Gastrocnemius medialis (tissue), 4 donors: ENCODE measurements around the gene CACNA1D. TPM values are rescaled to one million over a fixed set of nuclear protein-coding genes. Genes with fewer than 3 reads are reported as not detected.

Source experiments
- ATAC-seq, 2 donors: fragments of 150-250 bp; one replicate each; pipeline ENCODE4 v1.9.1; 2016
- DNase-seq, 2 donors: peaks; one replicate each; pipeline ENCODE4 v3.0.0-alpha.2; 2019
- H3K27ac ChIP-seq, 4 donors: fragments of 200-600 bp; sonication (generic); 1 replicate in 1 of 4; 2 replicates in 3 of 4; pipeline ENCODE4 v1.5.1; 2016 to 2018; ENCODE audit warnings: mild to moderate bottlenecking in 2 of 4, moderate library complexity in 1 of 4
- H3K27me3 ChIP-seq, 3 donors: fragments of 200-600 bp; sonication (generic) in 2 of 3; 1 replicate in 1 of 3; 2 replicates in 2 of 3; pipeline versions ENCODE4 v1.5.1 to v1.6.0; 2016 to 2019; ENCODE audit warnings: mild to moderate bottlenecking in 1 of 3, moderate library complexity in 1 of 3
- H3K36me3 ChIP-seq, 2 donors: fragments of 200-600 bp; sonication (generic) in 1 of 2; one replicate each; pipeline ENCODE4 v1.5.1; 2017 to 2018
- H3K4me1 ChIP-seq, 2 donors: fragments of 200-600 bp; sonication (generic) in 1 of 2; one replicate each; pipeline ENCODE4 v1.5.1; 2016 to 2017; ENCODE audit warnings: mild to moderate bottlenecking in 2 of 2
- H3K4me3 ChIP-seq, 4 donors: fragments of 200-600 bp; sonication (generic) in 3 of 4; 1 replicate in 1 of 4; 2 replicates in 3 of 4; pipeline ENCODE4 v1.5.1; 2016 to 2019; ENCODE audit warnings: mild to moderate bottlenecking in 2 of 4
- H3K9me3 ChIP-seq, 3 donors: fragments of 200-600 bp; sonication (generic) in 2 of 3; 1 replicate in 1 of 3; 2 replicates in 2 of 3; pipeline ENCODE4 v1.5.1; 2016 to 2019
- POLR2A ChIP-seq, 2 donors: fragments of 450-650 bp; IDR thresholded peaks; one replicate each; pipeline ENCODE4 v1.6.1; 2017; ENCODE audit warnings: antibody characterized with exemption in 2 of 2, mild to moderate bottlenecking in 2 of 2, moderate library complexity in 2 of 2
- in situ Hi-C, 4 donors: fragments of 200-750 bp; cut with MboI; loops; one replicate each; pipeline versions ENCODE4 v1.15.0 to v1.8.0; 2017; ENCODE audit warnings: low sequenced_read_pairs in 4 of 4
- intact Hi-C: fragments of 100-400 bp; cut with DNase I; formaldehyde crosslinking; loops from one replicate; pipeline ENCODE4 v1.15.1; 2023; ENCODE audit warnings: low total_unique reads
- total RNA-seq, 4 donors: library from RNA; depleted of rRNA; stranded (reverse); fragments of >200 nt; gene quantifications; one replicate each; pipeline versions ENCODE4 v1.1.0 to v1.2.3, GENCODE V29; 2016
- TF ChIP-seq, protein P1 (sequence below), 5 experiments: fragments of 450-650 bp in 3 of 5; fragments of 200-600 bp in 2 of 5; sonication (generic) in 2 of 5; IDR thresholded peaks in 4 of 5; conservative IDR thresholded peaks in 1 of 5; 1 replicate in 4 of 5; 2 replicates in 1 of 5; pipeline ENCODE4 v1.5.1; 2016 to 2019; ENCODE audit warnings: antibody characterized with exemption in 5 of 5, mild to moderate bottlenecking in 3 of 5, moderate library complexity in 3 of 5

CACNA1D gene
- total RNA-seq, 4 donors from 2014 or later = 0.18 to 0.34 TPM; not detected in 2

DNA sequence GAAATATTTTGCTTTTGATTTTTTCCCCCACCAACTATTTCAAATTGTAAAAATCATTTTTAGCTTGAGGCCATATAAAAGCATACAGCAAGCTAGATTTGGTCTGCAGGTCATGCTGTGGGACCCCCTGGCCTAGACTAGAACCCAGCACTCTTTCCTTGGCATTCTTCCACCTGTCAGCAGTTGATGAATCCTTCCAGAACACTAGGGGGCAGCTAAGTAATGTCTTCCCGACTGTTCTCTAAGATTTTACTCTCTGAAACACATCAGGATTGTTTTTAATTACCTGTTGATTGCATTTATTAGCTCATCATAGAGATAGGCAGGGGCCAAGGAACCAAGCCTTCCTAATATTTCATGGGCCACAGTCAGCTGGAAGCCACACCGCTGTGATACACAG, 174.5 kb downstream of the CACNA1D start:
- DNase-seq (no peak), ATAC-seq (no peak)
- no peaks in the 10 kb centered on the region for H3K9me3 ChIP-seq
- no peaks in the 10 kb centered on the region for H3K36me3 ChIP-seq
- intact Hi-C loops (no loop called here), in situ Hi-C loops (no loop called here)
- H3K4me3 ChIP-seq = no peak overlapping the region
- no peaks in the 10 kb centered on the region for H3K27me3 ChIP-seq
- no peaks in the 10 kb centered on the region for H3K4me1 ChIP-seq
- TF ChIP-seq POLR2A (IDR thresholded peaks at IDR 0.05) = no peak
- TF ChIP-seq, protein P1, sequence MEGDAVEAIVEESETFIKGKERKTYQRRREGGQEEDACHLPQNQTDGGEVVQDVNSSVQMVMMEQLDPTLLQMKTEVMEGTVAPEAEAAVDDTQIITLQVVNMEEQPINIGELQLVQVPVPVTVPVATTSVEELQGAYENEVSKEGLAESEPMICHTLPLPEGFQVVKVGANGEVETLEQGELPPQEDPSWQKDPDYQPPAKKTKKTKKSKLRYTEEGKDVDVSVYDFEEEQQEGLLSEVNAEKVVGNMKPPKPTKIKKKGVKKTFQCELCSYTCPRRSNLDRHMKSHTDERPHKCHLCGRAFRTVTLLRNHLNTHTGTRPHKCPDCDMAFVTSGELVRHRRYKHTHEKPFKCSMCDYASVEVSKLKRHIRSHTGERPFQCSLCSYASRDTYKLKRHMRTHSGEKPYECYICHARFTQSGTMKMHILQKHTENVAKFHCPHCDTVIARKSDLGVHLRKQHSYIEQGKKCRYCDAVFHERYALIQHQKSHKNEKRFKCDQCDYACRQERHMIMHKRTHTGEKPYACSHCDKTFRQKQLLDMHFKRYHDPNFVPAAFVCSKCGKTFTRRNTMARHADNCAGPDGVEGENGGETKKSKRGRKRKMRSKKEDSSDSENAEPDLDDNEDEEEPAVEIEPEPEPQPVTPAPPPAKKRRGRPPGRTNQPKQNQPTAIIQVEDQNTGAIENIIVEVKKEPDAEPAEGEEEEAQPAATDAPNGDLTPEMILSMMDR (IDR thresholded peaks at IDR 0.05 in 4 of 5, conservative IDR thresholded peaks at IDR 0.05 in 1 of 5) = peak in 2 of 5 experiments; percentile 20 to 23
- H3K27ac ChIP-seq = no peak overlapping the region

DNA sequence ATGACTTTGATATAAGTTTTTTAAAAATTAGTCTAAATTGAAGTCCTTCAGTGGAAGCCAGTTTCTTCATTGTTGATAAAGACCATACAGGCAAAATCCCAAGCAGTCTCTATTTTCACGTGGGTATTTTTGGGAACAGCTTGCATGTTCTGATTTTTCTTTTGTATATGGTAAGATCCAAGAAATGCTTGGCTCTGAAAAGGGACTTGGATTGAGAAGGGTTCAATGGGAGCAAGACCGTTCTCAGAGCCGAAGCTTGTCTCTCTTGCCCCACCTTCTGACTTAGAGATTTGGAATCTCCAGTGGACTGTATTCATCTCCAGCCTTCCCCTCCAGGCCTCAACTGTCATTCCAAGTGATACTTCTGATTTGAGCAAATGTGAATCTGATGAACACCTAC, 176.3 kb downstream of the CACNA1D start:
- Histone ChIP-seq H3K27ac (no peak overlapping the region), H3K9me3 (no peaks in the 10 kb centered on the region), H3K4me3 (no peak overlapping the region), H3K4me1 (no peaks in the 10 kb centered on the region), H3K36me3 (no peaks in the 10 kb centered on the region), H3K27me3 (no peaks in the 10 kb centered on the region)
- intact Hi-C loops = no loop called here
- in situ Hi-C loops = no loop called here
- DNase-seq = no peak
- no peak for ATAC-seq
- TF ChIP-seq POLR2A (IDR thresholded peaks at IDR 0.05) = no peak
- TF ChIP-seq, protein P1 (IDR thresholded peaks at IDR 0.05 in 4 of 5, conservative IDR thresholded peaks at IDR 0.05 in 1 of 5) = no peak

DNA sequence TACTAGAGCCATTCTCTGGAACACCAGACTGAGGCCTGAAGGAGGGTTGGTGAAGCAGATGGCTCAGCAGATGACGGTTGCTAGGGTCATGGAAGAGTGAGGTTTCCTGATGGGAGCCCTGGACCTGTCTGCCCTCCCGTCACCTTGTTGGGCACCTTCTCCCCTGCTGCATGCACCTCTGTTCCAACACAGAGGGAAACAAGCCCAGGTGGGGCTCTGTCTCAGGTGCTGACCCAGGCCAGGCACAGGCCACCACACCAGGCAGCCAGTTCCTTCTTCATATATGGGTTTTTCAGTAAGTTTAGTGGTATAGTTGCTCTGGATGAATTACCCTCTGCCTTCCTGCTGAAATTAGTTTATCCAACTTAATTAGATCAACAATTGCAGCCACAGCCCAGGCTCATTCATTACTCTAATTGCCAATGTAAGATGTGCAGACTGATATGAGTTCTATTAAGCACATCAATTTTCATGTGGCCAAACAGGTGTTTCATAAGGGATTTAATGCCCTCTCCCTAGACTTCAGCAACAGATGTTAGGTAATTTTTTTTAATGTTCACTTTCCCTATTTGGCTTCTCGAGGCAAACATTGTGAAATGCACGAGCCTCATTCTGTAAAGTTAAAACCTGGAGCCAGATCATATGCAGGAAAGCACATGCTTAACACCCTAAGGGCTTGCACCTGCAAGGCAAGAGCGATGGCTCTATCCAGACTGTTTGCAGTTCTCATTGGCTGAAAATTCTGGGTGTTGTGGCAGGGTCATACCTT, 177.0 kb downstream of the CACNA1D start:
- Histone ChIP-seq H3K27ac (no peak overlapping the region), H3K27me3 (no peaks in the 10 kb centered on the region), H3K9me3 (no peaks in the 10 kb centered on the region), H3K4me1 (no peaks in the 10 kb centered on the region), H3K4me3 (no peak overlapping the region), H3K36me3 (no peaks in the 10 kb centered on the region)
- TF ChIP-seq, protein P1 (IDR thresholded peaks at IDR 0.05 in 4 of 5, conservative IDR thresholded peaks at IDR 0.05 in 1 of 5) = no peak
- no peak for TF ChIP-seq POLR2A (IDR thresholded peaks at IDR 0.05)
- intact Hi-C loops = no loop called here
- DNase-seq (no peak), ATAC-seq (no peak)
- in situ Hi-C loops = no loop called here

DNA sequence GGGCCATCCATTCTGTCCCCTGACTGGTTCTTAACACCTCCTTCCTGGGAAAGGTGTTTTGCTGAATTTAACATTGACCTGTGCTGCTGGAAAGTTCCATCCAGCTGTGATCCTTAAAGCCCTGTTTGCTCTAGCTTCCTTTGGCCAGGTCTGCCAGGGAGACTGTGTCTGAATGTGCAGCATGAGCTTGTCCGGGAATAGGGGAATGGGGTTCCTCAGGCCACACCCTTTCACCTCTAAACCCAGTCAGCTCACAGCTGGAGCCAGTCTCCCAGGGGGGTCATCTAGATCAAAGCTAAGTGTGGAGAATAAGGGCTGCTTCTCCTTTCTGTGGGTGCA, 177.5 kb downstream of the CACNA1D start:
- intact Hi-C loops (no loop called here), in situ Hi-C loops (no loop called here)
- Histone ChIP-seq H3K4me1 (no peaks in the 10 kb centered on the region), H3K27me3 (no peaks in the 10 kb centered on the region), H3K27ac (no peak overlapping the region), H3K4me3 (no peak overlapping the region), H3K9me3 (no peaks in the 10 kb centered on the region), H3K36me3 (no peaks in the 10 kb centered on the region)
- ATAC-seq = no peak
- DNase-seq = no peak
- TF ChIP-seq, protein P1 (IDR thresholded peaks at IDR 0.05 in 4 of 5, conservative IDR thresholded peaks at IDR 0.05 in 1 of 5) = no peak

DNA sequence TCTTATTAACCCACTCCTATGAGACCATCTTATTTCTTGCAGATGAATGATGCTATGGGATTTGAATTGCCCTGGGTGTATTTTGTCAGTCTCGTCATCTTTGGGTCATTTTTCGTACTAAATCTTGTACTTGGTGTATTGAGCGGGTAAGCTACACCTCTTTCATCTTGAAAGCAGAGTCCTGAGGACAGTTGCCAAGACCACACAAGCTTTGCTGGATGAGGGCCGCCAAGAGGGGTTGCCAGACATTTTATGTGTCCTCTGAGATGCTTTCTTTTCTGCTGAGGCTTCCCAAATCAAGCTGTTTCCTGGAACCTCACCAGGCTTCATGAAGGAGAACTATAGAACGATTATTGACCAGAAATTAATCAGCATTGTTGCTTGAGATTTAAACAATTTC, 178.6 kb downstream of the CACNA1D start:
- no peak for DNase-seq
- Histone ChIP-seq H3K27ac (no peak overlapping the region), H3K36me3 (no peaks in the 10 kb centered on the region), H3K4me3 (no peak overlapping the region), H3K9me3 (no peaks in the 10 kb centered on the region), H3K4me1 (no peaks in the 10 kb centered on the region), H3K27me3 (no peaks in the 10 kb centered on the region)
- ATAC-seq = no peak
- no peak for TF ChIP-seq POLR2A (IDR thresholded peaks at IDR 0.05)
- TF ChIP-seq, protein P1 (IDR thresholded peaks at IDR 0.05 in 4 of 5, conservative IDR thresholded peaks at IDR 0.05 in 1 of 5) = no peak
- intact Hi-C loops (no loop called here), in situ Hi-C loops (no loop called here)
